OCI-LY7 (cell line): ENCODE data around the gene PKHD1.

Source experiments
- EZH2phosphoT487 ChIP-seq: fragments of 200-600 bp; sonication (generic); IDR thresholded peaks from 2 replicates; pipeline ENCODE4 v1.6.1; 2018; ENCODE audit warnings: low read depth, borderline replicate concordance, mild to moderate bottlenecking, mixed run types, antibody characterized with exemption, low read length, moderate library complexity, mixed read lengths
- TF ChIP-seq, protein P1 (sequence below): fragments of 200-600 bp; sonication (generic); conservative IDR thresholded peaks from 2 replicates; pipeline ENCODE4 v1.5.1; 2014; ENCODE audit warnings: mild to moderate bottlenecking, antibody characterized with exemption, low read length, moderate library complexity, mixed read lengths

GRCh38 chr6:51738614-51739013, 348.8 kb downstream of the PKHD1 start:
- TF ChIP-seq, protein P1, sequence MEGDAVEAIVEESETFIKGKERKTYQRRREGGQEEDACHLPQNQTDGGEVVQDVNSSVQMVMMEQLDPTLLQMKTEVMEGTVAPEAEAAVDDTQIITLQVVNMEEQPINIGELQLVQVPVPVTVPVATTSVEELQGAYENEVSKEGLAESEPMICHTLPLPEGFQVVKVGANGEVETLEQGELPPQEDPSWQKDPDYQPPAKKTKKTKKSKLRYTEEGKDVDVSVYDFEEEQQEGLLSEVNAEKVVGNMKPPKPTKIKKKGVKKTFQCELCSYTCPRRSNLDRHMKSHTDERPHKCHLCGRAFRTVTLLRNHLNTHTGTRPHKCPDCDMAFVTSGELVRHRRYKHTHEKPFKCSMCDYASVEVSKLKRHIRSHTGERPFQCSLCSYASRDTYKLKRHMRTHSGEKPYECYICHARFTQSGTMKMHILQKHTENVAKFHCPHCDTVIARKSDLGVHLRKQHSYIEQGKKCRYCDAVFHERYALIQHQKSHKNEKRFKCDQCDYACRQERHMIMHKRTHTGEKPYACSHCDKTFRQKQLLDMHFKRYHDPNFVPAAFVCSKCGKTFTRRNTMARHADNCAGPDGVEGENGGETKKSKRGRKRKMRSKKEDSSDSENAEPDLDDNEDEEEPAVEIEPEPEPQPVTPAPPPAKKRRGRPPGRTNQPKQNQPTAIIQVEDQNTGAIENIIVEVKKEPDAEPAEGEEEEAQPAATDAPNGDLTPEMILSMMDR, result no peak
- no peak for TF ChIP-seq EZH2phosphoT487
